Fibroblast of peridontal ligament (primary cell): ENCODE measurements around the gene NTM.

Experiments used
- DNase-seq: peaks from one replicate; pipeline ENCODE4 v3.0.0-alpha.2; 2010; ENCODE audit errors: extremely low read depth

Gene NTM

GRCh38 chr11:131766637-131767036 lies 396.2 kb downstream of the NTM start:
- no peak for DNase-seq

GRCh38 chr11:131767421-131767820 lies 397.0 kb downstream of the NTM start:
- DNase-seq: no peak

- peak; percentile 48 for DNase-seq
These were observed 400.4 kb downstream of the NTM start for GRCh38 chr11:131770801-131771200.

- no peak for DNase-seq
These were observed 401.1 kb downstream of the NTM start for GRCh38 chr11:131771471-131771870.

- peak; percentile 18 for DNase-seq
These were observed 403.2 kb downstream of the NTM start for GRCh38 chr11:131773626-131774025.

- no peak for DNase-seq
These were observed 405.8 kb downstream of the NTM start for GRCh38 chr11:131776211-131776610.

- no peak for DNase-seq
These were observed 415.4 kb downstream of the NTM start for GRCh38 chr11:131785801-131786200.

- no peak for DNase-seq
These were observed 416.7 kb downstream of the NTM start for GRCh38 chr11:131787119-131787518.

GRCh38 chr11:131790586-131790985 lies 420.2 kb downstream of the NTM start:
- DNase-seq: no peak

GRCh38 chr11:131792243-131792642 lies 421.8 kb downstream of the NTM start:
- no peak for DNase-seq

- no peak for DNase-seq
These were observed 425.7 kb downstream of the NTM start for GRCh38 chr11:131796089-131796488.

GRCh38 chr11:131796541-131796940 lies 426.1 kb downstream of the NTM start:
- DNase-seq: no peak

- DNase-seq: no peak
These were observed 430.0 kb downstream of the NTM start for GRCh38 chr11:131800452-131800851.

GRCh38 chr11:131802440-131803115 lies 432.2 kb downstream of the NTM start:
- no peak for DNase-seq

- DNase-seq: no peak
These were observed 437.5 kb downstream of the NTM start for GRCh38 chr11:131807876-131808275.

- no peak for DNase-seq
These were observed 438.1 kb downstream of the NTM start for GRCh38 chr11:131808470-131808869.

- no peak for DNase-seq
These were observed 438.9 kb downstream of the NTM start for GRCh38 chr11:131809203-131809918.

GRCh38 chr11:131810541-131810940 lies 440.1 kb downstream of the NTM start:
- DNase-seq: no peak

- DNase-seq: no peak
These were observed 441.0 kb downstream of the NTM start for GRCh38 chr11:131811383-131811782.

- no peak for DNase-seq
These were observed 443.7 kb downstream of the NTM start for GRCh38 chr11:131814108-131814507.

GRCh38 chr11:131815590-131815989 lies 445.2 kb downstream of the NTM start:
- no peak for DNase-seq

- no peak for DNase-seq
These were observed 445.6 kb downstream of the NTM start for GRCh38 chr11:131816051-131816450.

- no peak for DNase-seq
These were observed 447.3 kb downstream of the NTM start for GRCh38 chr11:131817687-131818188.
